ENCODE measurements around the gene AUTS2. TPM values are rescaled to one million over a fixed set of nuclear protein-coding genes. Genes with fewer than 3 reads are reported as not detected.
A peak's percentile ranks its signal among the peaks of the same experiment; 100 is the strongest.

The AUTS2 gene
- total and polyA plus RNA-seq, 10 of the 15 experiments (the other 5 are each of a cell fraction or from before 2014, with no cell fraction given): 6.4 to 55.6 (median 21.6) TPM

DNA sequence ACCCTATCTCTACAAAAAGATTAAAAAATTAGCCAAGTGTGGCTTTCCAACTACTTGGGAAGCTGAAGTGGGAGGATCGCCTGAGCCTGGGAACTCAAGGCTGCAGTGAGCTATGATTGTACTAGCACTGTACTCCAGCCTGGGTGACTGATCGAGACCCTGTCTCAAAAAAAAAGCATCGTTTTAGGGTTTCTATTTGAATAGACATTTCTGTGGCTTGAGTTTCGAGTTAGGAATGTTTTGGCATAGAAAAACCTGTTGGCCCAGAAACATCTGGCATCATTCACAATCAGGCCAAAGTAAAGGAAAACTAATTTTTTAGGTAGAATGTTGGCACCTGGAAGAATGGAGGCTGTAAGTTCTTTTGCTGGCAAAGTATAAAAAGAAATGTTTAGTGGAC, 72.4 kb downstream of the AUTS2 start:
- RAD21 ChIA-PET (ENCODE audit: unreplicated experiment): interaction anchor here (0.6 to 1.3 kb wide), 6 partner anchors 9 to 220 kb away, joined by 3 to 4 read pairs (median 3); no protein-coding TSS in a partner anchor
- intact Hi-C loops (cut with micrococcal nuclease; ENCODE audit: unreplicated experiment): loop anchor here (10.0 kb wide), 1 partner anchor 1024 kb away; no protein-coding TSS in a partner anchor
- POLR2A ChIA-PET: interaction anchor here (0.5 to 1.2 kb wide), 5 partner anchors 11 to 67 kb away, joined by 3 to 12 read pairs (median 4); no protein-coding TSS in a partner anchor
- CTCF ChIA-PET: interaction anchor here (0.8 to 1.2 kb wide), 2 partner anchors 15 to 20 kb away, joined by 3 to 4 read pairs; no protein-coding TSS in a partner anchor
- Histone ChIP-seq H3K79me2 (ENCODE audit: control insufficient read depth, insufficient read depth, low read length) (peaks cover 11% of the 10 kb centered on the region; the same call in 1 of the 2 replicates), H3K27ac (ENCODE audit: control insufficient read depth, insufficient read depth) (no peak overlapping the region), H3K9ac (ENCODE audit: control insufficient read depth, insufficient read depth, low read length) (no peak overlapping the region), H3K9me3 (replicated peaks; ENCODE audit: control insufficient read depth, insufficient read depth, low read length) (no peaks in the 10 kb centered on the region; the same call in 2 of the 3 replicates), H4K20me1 (ENCODE audit: control insufficient read depth, insufficient read depth) (no peaks in the 10 kb centered on the region), H3K4me1 (ENCODE audit: control insufficient read depth, insufficient read depth, low read length) (peaks cover 27% of the 10 kb centered on the region), H3K36me3 (ENCODE audit: control insufficient read depth in 2 of 2, insufficient read depth in 2 of 2, low read length in 1 of 2) (no peaks in the 10 kb centered on the region), H2AFZ (ENCODE audit: control insufficient read depth, low read depth, low read length) (no peak overlapping the region), H3K4me3 (no peak overlapping the region), H3K4me2 (ENCODE audit: control insufficient read depth, insufficient read depth) (peak overlapping the region; percentile 28; the same call in 1 of the 2 replicates), H3K27me3 (replicated peaks in 1 of 2; ENCODE audit: control insufficient read depth in 2 of 2, insufficient read depth in 2 of 2, low read length in 1 of 2) (no peaks in the 10 kb centered on the region)
- WGBS (ENCODE audit: insufficient coverage, insufficient replicate concordance, low lambda C conversion rate, missing lambda C conversion rate): 15% methylated on average over 4 of the region's 4 CpGs
- ATAC-seq: peak; percentile 13; the same call in 1 of the 3 replicates
- 0 out of 2 replicates have a peak, but pooled peaks have one; percentile 8 for TF ChIP-seq NFIC (IDR thresholded peaks at IDR 0.05; ENCODE audit: low read depth, low read length)
- peak; percentile 37; the same call in 1 of the 2 replicates for TF ChIP-seq RUNX3 (IDR thresholded peaks at IDR 0.05; ENCODE audit: low read length)
- TF ChIP-seq EED (IDR thresholded peaks at IDR 0.05; ENCODE audit: low read depth): peak; percentile 45
- no peak for TF ChIP-seq FOXK2 (IDR thresholded peaks at IDR 0.05)
- TF ChIP-seq IRF3 (IDR thresholded peaks at IDR 0.05): no peak
- peak; percentile 56 for TF ChIP-seq JUNB (IDR thresholded peaks at IDR 0.05)
- FAIRE-seq: no peak
- in situ Hi-C loops (cut with MboI): no loop called here
- no TSS peak for BruUV-seq (replicated peaks)
- SMC1A ChIA-PET (ENCODE audit: uncharacterized antibody, unreplicated experiment): interaction anchor here (1.0 to 1.4 kb wide), 9 partner anchors 9 to 523 kb away, joined by 3 to 8 read pairs (median 3); no protein-coding TSS in a partner anchor
- DNase-seq (ENCODE audit: low read depth, low spot score): no peak

Measured in GM12878 (cell line).